Raji (cell line): ENCODE measurements around the gene DNAJB12.

ENCODE experiments used
- POLR2A ChIP-seq: IDR thresholded peaks from 2 replicates; pipeline ENCODE4 v1.6.1; 2011; ENCODE audit warnings: low read depth, low read length, control low read depth; ENCODE audit not compliant: insufficient read depth

Gene DNAJB12

GRCh38 chr10:72335394-72336258 is 19.1 kb downstream of the DNAJB12 start:
- TF ChIP-seq POLR2A = no peak

DNA sequence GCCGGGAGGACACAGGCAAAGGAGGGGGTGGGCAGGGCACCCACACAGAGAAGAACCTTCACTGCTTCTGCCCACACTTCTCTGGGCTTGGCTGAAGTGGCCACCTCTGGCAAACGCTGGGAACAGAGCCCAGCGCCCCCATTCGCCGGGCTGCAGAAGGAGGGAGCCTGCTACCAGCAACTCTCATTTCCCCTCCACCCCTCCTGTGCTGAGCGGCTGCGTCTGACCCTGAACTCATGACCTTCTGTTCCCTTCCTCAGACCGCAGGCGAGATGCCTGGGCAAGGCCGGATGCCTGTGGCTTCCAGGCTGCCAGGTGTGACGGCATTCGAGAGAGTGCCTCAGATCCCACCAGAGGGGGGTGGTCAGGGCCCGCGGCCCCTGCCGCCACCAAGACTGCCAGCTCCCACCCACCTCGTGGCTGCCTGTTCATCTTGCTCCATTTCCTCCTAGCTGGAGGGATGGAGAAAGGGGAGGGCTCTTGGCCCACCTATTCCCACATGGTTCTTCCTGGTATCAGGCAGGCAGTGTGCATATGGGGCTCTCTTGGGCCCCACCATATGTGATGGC is 19.8 kb downstream of the DNAJB12 start:
- peak; percentile 29; the same call in 1 of the 2 replicates for TF ChIP-seq POLR2A

GRCh38 chr10:72334196-72334824 is 20.4 kb downstream of the DNAJB12 start:
- no peak for TF ChIP-seq POLR2A

- TF ChIP-seq POLR2A = no peak
Measured at GRCh38 chr10:72333112-72334015, 21.4 kb downstream of the DNAJB12 start.

DNA sequence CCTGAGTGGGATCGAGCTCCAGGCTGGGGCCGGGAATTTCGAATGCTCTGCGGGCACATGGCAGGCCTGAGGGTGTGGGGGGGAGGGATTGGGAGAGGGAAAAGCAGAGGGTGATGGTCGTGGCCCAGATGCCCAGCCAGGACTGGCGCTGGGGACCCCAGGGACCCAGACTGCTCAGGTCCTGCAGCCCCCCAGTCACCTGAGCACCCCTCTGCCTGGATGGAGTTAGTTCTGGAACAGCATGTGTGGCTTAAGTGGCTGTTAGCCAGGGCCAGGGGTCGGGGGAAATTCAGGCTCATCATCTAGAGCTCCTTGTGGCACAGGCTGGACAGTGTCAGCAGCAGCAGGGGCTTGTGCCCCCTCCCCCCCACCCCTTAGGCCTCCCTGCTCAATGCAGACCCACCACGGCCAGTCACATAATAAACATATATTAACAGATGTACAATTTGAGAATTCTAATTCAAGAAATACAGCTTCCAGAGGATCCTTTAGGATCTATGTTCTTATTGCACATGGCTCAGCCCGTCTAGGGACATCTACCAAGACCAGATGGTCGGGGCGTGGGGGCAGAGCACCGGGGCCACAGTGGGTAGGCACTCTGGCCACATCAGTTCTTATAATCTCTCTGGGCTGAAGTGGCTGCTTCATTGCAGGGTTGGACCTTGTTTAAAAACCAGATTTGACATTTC is 22.2 kb downstream of the DNAJB12 start:
- no peak; the same call in 1 of the 2 replicates for TF ChIP-seq POLR2A

- TF ChIP-seq POLR2A = peak; percentile 82
Measured at GRCh38 chr10:72331575-72332422, 22.9 kb downstream of the DNAJB12 start.

GRCh38 chr10:72330069-72330426 is 24.7 kb downstream of the DNAJB12 start:
- TF ChIP-seq POLR2A = no peak

- no peak for TF ChIP-seq POLR2A
Measured at GRCh38 chr10:72329290-72330068, 25.2 kb downstream of the DNAJB12 start.

DNA sequence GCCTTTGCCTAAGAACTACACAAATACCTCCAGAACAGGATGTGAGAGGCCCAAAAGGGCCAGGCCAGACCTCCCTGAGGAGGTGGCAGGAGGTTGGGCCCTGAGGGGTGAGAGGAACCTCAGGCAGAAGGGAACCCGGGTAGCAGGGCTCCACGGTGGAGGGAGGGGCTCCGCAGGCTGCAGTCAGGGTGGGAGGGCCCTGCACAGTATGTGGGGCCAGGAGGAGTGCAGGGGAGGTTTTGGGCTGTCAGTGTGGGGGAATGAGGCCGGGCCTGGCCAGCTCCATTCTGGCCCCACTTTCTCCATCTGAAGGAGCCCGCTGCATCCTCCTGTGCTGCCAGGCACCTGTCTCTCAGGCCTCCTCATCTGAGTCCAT is 25.9 kb downstream of the DNAJB12 start:
- TF ChIP-seq POLR2A = no peak

DNA sequence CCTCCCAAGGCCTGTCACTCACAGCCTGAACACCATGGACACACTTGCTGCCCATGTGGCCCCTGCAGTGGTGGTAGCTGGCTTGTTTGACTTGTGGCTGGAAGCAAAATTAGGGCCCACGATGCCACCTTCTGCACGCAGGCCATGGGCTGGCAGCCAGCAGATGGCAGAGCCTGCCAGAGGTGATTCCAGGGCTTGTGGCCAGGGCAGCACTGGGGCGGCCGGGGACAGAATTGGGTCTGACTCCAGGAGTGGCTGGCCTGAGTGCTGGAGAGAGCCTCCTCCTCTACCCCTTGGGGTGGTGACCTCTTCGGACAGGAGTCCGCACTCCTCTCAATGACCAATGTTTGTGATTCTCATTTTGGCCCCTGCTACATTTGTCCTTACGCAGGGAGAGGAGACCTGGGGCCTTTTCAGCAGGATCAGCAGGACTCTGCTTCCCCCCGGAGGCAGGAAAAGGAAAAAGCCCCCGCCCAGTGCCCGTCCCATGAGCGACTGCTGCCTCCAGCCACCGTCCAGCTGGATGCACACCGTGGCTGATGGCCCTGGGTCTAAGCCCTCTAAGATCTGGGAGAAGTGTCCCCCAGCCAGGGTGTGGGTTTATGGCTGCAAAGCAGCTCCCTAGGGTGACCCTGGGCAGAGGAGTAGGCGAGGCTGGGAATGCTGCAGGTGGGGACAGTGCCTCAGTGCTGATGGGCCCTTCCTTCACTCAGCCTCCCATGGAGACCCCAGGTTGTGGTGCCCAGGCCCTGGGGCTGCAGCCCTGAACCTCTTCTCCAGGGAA is 26.5 kb downstream of the DNAJB12 start:
- no peak for TF ChIP-seq POLR2A

GRCh38 chr10:72326665-72327603 is 27.8 kb downstream of the DNAJB12 start:
- TF ChIP-seq POLR2A = peak; percentile 39; the same call in 1 of the 2 replicates
